ENCODE measurements around the gene PCOLCE2.

PCOLCE2 gene

GRCh38 chr3:142861926-142862325 lies 27.0 kb downstream of the PCOLCE2 start:
- TF ChIP-seq ZFP3 (CRISPR knock-in tag; IDR thresholded peaks at IDR 0.05) (no peak), GLIS3 (CRISPR knock-in tag; IDR thresholded peaks at IDR 0.05) (no peak), OSR1 (CRISPR knock-in tag; IDR thresholded peaks at IDR 0.05) (no peak), ZNF565 (CRISPR knock-in tag; conservative IDR thresholded peaks at IDR 0.05; ENCODE audit: low read depth) (no peak), SNAI2 (CRISPR knock-in tag; IDR thresholded peaks at IDR 0.05) (no peak)
- ATAC-seq: no peak

- no peak for TF ChIP-seq CREB5 (CRISPR knock-in tag; IDR thresholded peaks at IDR 0.05; ENCODE audit: low read depth)
- TF ChIP-seq ZNF8 (CRISPR knock-in tag; IDR thresholded peaks at IDR 0.05): no peak
- no peak for TF ChIP-seq TSHZ2 (CRISPR knock-in tag; IDR thresholded peaks at IDR 0.05)
- no peak for TF ChIP-seq TOX (CRISPR knock-in tag; IDR thresholded peaks at IDR 0.05; ENCODE audit: borderline replicate concordance)
- ATAC-seq: no peak
These were observed 30.8 kb downstream of the PCOLCE2 start for GRCh38 chr3:142858043-142858442.

DNA sequence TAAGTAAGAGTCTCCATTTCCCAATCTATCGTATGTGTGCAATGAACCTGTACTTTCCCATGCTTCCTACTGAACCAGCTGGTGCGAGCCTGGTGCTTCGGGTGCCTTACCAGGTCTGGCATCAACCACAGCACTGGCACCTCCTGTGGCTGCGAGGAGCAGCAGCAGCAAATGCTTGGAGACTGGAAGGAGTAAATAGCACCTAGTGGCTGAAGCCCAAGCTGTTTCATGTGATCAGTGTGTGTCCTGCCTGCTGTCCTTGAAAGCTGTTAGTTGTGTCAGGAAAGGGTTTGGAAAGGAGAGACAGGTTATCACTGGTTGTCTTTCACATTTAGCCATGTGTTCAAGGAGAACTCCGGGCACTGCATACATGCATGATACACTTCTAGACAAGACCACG lies 31.8 kb downstream of the PCOLCE2 start:
- TF ChIP-seq ZFP3 (CRISPR knock-in tag; IDR thresholded peaks at IDR 0.05) (no peak), CSRNP3 (CRISPR knock-in tag; IDR thresholded peaks at IDR 0.05) (no peak), ZNF70 (CRISPR knock-in tag; IDR thresholded peaks at IDR 0.05) (no peak)
- peak; percentile 96 for ATAC-seq

DNA sequence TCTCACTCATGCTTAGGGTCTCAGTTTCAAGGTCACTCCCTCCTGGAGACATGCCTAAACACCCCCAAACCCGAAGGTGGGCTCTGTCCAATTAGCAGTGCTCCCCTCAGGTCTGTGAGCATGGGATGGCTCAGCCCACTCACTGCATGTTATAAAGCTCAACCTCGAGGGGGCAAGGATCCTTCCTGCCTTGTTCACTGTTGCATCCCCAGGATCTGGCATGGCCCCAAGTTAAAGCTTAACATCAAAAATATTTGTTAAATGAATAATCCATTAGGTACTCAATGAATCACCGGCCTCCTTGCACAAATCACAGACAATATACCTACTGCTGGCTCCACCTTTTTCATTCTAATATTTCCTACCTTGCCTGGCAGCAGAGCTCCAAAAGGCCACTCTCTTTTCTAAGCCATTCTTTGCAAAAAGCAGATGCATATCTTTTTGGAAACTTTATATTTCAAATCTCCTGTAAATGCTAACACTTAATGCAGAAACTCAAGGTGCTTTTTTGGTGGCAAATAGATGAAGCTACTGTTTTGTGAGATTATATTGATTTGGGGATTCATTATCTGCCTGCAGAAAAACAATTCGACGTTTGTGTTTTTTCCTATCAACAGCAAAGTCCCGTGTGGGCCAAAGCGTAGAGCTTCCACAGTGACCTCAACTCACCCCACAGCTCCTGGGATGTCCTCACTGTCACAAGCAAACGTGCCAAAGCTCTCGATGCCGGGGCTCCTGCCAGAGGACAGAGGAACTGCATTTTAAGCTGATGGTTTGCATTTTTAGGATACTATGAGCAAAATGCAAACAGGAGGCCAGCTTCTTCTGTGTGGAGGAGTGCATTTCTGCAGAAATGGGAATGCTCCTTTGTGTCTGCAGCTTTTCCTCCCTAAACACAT lies 35.4 kb downstream of the PCOLCE2 start:
- TF ChIP-seq RARB (CRISPR knock-in tag; IDR thresholded peaks at IDR 0.05) (no peak), TOX (CRISPR knock-in tag; IDR thresholded peaks at IDR 0.05; ENCODE audit: borderline replicate concordance) (no peak), ISL1 (CRISPR knock-in tag; IDR thresholded peaks at IDR 0.05) (0 out of 2 replicates have a peak, but pooled peaks have one; percentile 17), ARNTL (CRISPR knock-in tag; IDR thresholded peaks at IDR 0.05; ENCODE audit: borderline replicate concordance, low read depth) (no peak), OSR1 (CRISPR knock-in tag; IDR thresholded peaks at IDR 0.05) (no peak), SNAI2 (CRISPR knock-in tag; IDR thresholded peaks at IDR 0.05) (no peak), ZFP3 (CRISPR knock-in tag; IDR thresholded peaks at IDR 0.05) (no peak)
- ATAC-seq: peak; percentile 35

GRCh38 chr3:142852009-142852408 lies 36.9 kb downstream of the PCOLCE2 start:
- no peak; the same call in 2 of the 3 replicates for ATAC-seq
- no peak for TF ChIP-seq GLIS3 (CRISPR knock-in tag; IDR thresholded peaks at IDR 0.05)
- no peak for TF ChIP-seq TSHZ2 (CRISPR knock-in tag; IDR thresholded peaks at IDR 0.05)
- no peak for TF ChIP-seq BACH2 (CRISPR knock-in tag; IDR thresholded peaks at IDR 0.05; ENCODE audit: borderline replicate concordance)
- no peak for TF ChIP-seq CREB5 (CRISPR knock-in tag; IDR thresholded peaks at IDR 0.05; ENCODE audit: low read depth)
- TF ChIP-seq ZC3H10 (CRISPR knock-in tag; IDR thresholded peaks at IDR 0.05): no peak
- no peak for TF ChIP-seq ARNTL (CRISPR knock-in tag; IDR thresholded peaks at IDR 0.05; ENCODE audit: borderline replicate concordance, low read depth)
- TF ChIP-seq SNAI2 (CRISPR knock-in tag; IDR thresholded peaks at IDR 0.05): no peak

All from SK-N-SH treated with all-trans-retinoic acid at 6 μM for 48 hours (cell line).